ENCODE measurements around the gene COL19A1.

Gene COL19A1

GRCh38 chr6:70111737-70112136, 245.4 kb downstream of the COL19A1 start:
- DNase-seq (ENCODE audit: insufficient read length, low spot score) (no peak), FAIRE-seq (peak; percentile 70)

DNA sequence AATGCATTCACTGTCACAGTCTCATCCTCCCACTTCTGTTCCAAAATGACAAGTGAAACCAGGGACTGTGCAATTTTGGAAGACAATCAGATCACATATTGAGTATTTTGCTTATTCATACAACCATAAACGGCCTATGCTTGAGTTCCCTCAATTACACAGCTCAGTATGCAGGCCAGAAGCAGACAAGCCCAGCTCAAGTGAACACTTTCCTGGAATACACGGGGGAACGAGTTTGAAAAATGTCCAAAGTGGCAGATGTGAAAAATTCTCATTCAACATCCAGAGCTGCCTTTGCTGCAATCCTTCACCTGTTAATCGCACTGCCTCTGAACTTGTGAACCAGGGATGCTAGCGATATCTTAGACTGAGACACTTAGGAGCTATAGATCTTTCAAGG, 246.4 kb downstream of the COL19A1 start:
- FAIRE-seq: peak; percentile 11
- no peak for DNase-seq (ENCODE audit: insufficient read length, low spot score)

- no peak for DNase-seq (ENCODE audit: insufficient read length, low spot score)
- FAIRE-seq: peak; percentile 37
Observed at GRCh38 chr6:70113171-70113570, 246.8 kb downstream of the COL19A1 start.

- DNase-seq (ENCODE audit: insufficient read length, low spot score): no peak
- FAIRE-seq: no peak
Observed at GRCh38 chr6:70118670-70119069, 252.3 kb downstream of the COL19A1 start.

DNA sequence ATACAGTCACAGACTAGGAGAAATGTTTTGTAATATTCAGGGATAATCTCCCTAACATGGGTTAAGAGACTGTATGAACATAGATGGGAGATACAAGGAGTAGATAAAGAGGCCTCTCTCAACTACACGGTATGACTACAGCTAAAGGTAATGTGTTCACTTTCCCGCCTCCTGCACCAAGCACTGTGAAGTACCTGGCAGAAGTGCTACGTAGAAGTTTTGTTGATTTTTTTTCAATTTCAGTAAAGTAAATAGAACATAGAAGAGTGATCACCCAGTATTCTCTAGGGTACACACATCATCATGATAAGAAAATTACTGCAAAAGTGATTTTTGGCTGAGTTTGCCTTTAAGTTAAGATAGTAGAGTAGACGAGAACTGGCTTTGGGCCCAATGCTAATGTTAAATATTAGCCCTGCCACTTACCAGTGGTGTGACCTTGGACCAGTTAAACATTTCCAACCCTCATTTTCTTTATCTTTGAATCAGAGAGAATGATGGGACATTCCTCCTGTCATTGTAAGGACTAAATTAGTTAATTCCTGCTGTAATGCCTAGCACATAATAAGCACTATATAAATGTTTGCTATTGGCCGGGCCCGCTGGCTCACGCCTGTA, 253.0 kb downstream of the COL19A1 start:
- no peak for FAIRE-seq
- DNase-seq (ENCODE audit: insufficient read length, low spot score): no peak

DNA sequence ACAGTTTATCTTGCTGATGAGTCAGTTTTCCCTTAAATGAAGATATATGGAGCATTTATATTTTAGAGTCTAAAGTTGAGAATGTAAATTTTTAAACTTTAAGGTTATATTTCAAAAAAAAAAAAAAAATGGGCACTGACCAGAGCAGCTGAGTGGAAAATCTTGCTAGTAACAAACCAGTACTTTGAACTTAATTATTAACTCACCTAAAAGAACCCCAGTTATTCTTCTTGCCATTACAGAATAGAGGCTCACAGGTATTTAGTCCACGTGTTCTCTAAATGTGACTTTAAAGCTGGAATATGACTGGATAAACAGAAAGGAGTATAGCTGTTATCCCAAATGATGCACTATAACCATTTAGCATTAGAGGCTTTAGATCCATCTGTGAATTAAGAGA, 258.1 kb downstream of the COL19A1 start:
- no peak for DNase-seq (ENCODE audit: insufficient read length, low spot score)
- FAIRE-seq: no peak

GRCh38 chr6:70124882-70125545, 258.7 kb downstream of the COL19A1 start:
- FAIRE-seq (no peak), DNase-seq (ENCODE audit: insufficient read length, low spot score) (no peak)

DNA sequence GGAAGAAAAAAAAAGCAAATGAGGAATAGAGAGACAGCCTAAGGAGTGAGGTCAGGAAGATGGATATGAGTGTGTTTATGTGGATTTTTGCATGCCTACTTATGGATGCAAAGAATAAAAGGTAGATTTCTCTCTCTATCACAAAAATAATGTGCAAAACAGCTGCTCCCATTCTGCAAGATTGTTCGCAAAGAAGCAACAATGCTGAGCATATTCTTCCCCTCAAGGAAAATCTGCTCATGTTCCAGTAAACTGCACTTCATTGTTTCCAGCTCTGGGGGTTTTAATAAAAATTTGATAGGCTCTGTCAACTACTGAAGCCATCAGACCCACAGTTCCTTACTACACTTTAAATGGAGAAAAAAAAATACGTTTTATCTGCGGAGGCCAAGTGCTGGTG, 259.2 kb downstream of the COL19A1 start:
- no peak for DNase-seq (ENCODE audit: insufficient read length, low spot score)
- FAIRE-seq: no peak

- FAIRE-seq (no peak), DNase-seq (ENCODE audit: insufficient read length, low spot score) (no peak)
Observed at GRCh38 chr6:70129341-70129740, 263.0 kb downstream of the COL19A1 start.

- no peak for DNase-seq (ENCODE audit: insufficient read length, low spot score)
- peak; percentile 49 for FAIRE-seq
Observed at GRCh38 chr6:70130865-70131264, 264.5 kb downstream of the COL19A1 start.

GRCh38 chr6:70131528-70131927, 265.2 kb downstream of the COL19A1 start:
- FAIRE-seq: peak; percentile 91
- DNase-seq (ENCODE audit: insufficient read length, low spot score): peak; percentile 5

DNA sequence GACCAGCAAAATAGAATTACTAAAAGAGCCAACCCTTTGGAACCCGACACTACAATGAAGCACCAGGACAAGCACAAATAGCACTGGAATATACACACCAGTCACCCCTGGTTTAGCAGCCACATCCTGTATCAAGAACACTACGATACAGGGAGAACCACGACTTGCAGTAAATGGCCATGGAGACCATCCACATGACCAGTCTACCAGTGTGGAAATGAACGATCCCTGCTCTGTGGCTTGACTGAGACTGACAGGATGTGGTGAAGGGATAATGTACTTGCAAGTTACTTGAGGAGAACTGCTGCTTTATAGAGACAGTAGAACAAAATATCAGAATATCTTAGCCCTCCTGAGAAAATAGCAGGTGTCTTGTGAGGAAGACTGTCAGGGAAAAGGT, 266.9 kb downstream of the COL19A1 start:
- DNase-seq (ENCODE audit: insufficient read length, low spot score): no peak
- FAIRE-seq: peak; percentile 33

DNA sequence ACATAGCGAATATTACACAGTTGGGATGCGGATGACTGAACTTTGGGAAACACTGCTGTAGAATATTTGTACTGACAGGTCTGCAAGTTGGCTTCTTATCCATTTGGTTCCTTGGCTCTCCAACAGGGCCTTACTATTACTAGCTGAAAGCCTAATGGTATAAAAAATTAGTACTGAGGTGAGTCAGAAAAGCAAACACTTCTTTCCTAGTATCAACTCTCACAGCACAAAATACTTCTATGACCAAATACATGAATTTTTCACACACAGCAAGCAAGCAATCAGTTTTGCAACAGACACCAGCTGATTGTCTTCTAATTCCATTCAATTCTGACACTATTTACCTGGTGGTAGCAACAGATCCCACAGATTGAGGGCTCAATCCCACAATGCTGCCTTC, 268.2 kb downstream of the COL19A1 start:
- DNase-seq (ENCODE audit: insufficient read length, low spot score) (no peak), FAIRE-seq (no peak)

DNA sequence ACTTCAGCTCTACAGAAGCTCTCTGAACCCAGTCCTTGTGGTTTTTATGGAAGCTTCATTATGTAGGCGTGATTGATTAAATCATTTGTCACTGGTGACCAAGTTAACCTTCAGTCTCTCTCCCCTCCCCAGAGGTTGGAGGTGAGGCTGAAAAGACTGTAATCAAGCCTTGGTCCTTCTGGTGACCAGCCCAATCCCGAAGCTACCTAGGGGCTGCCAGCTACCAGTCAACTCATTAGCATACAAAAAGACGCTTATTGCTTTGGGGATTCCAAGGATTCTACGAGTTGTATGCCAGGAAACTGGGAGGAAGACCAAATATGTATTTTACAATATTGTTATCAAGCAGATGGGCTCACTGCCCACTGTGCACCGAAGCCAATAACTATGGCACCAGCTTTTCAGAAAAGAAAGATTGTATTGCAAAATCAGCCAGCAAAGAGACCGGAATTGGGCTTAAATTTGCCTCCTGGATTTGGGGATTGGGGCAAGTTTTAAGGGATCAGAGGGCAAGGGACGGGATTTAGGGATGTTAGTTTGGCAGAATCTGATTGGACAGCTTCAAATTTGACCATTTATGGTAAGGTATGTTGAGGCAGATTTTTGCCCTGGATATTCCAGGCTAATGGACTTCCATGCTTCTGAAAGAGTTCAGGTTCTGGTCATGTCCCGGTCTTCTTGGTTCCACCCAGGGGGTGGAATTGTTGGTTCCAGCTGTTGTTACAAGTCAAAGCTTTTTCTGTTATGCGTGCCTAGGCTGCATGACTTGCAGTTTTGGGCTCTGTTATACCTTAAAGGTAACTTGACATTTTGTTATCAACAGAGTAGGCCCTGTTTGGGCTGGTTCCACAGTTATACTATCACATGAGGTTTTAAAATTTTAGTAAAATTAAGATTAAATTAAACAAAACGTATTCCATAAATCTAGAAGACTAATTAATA, 269.1 kb downstream of the COL19A1 start:
- no peak for FAIRE-seq
- DNase-seq (ENCODE audit: insufficient read length, low spot score): no peak

DNA sequence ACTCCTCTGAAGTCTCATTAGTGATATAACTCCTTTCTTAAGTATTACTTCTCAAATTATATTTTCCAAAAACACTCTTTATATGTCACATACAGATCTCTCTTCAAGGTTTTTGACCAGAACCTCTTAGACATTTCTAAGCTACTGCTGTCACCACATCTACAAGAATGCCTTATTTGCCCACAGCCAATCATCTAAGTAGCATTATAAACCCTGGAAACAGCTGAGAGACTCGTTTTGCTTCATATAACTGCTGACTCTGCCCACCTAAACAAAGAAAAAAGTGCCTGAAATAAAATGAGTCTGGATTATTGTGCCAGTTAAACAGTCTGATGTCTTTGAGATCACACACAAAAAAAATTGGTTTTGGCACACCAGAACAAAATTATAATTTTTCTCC, 270.6 kb downstream of the COL19A1 start:
- no peak for FAIRE-seq
- DNase-seq (ENCODE audit: insufficient read length, low spot score): no peak

GRCh38 chr6:70140496-70140895, 274.1 kb downstream of the COL19A1 start:
- DNase-seq (ENCODE audit: insufficient read length, low spot score): no peak
- no peak for FAIRE-seq

GRCh38 chr6:70142034-70142433, 275.7 kb downstream of the COL19A1 start:
- FAIRE-seq (no peak), DNase-seq (ENCODE audit: insufficient read length, low spot score) (no peak)

- DNase-seq (ENCODE audit: insufficient read length, low spot score) (no peak), FAIRE-seq (no peak)
Observed at GRCh38 chr6:70145178-70145577, 278.8 kb downstream of the COL19A1 start.

GRCh38 chr6:70149209-70149788, 282.9 kb downstream of the COL19A1 start:
- FAIRE-seq: no peak
- DNase-seq (ENCODE audit: insufficient read length, low spot score): no peak

DNA sequence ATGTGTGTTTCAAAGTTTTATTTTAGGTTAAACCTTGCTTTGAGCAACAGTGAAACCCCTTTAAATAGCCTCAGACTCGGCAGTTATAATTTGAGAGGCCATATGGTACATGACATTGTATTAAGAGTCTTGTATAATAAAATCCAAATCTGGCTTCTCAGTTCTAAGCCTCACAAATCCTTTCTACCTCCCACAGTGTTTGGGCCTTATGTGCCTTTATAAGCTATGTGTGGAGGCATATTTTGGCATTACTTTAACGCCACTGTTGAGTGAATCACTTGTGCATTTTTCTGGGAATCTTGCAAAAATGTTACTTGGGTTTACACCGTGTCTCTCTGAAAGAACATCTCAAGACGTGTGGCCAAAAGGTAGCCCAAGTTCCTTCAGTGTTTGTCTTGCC, 284.2 kb downstream of the COL19A1 start:
- FAIRE-seq (no peak), DNase-seq (ENCODE audit: insufficient read length, low spot score) (no peak)

- FAIRE-seq: peak; percentile 11
- no peak for DNase-seq (ENCODE audit: insufficient read length, low spot score)
Observed at GRCh38 chr6:70151616-70152015, 285.3 kb downstream of the COL19A1 start.

Measured in GM19239 (cell line).